ENCODE results near the gene DNAH14. TPM values are rescaled to one million over a fixed set of nuclear protein-coding genes. Genes with fewer than 3 reads are reported as not detected.

The DNAH14 gene
- total and polyA plus RNA-seq, 2 experiments from 2014 or later, result 55.3 to 80.2 TPM

GRCh38 chr1:225428068-225428880 lies 498.8 kb downstream of the DNAH14 start:
- Mint-ChIP-seq H3K4me3 (peak overlapping the region; percentile 77), H3K27me3 (ENCODE audit: insufficient read depth, low read depth, poor library complexity) (peaks cover 29% of the 10 kb centered on the region), H3K4me1 (peaks cover 49% of the 10 kb centered on the region)

GRCh38 chr1:225428881-225429455 lies 499.5 kb downstream of the DNAH14 start:
- Histone ChIP-seq H3K27ac (ENCODE audit: low read depth) (peak overlapping the region; percentile 97), H3K4me2 (peak overlapping the region; percentile 81), H3F3A (replicated peaks; ENCODE audit: low read depth) (peaks cover 9% of the 10 kb centered on the region; the same call in 1 of the 2 replicates), H4K20me1 (replicated peaks; ENCODE audit: insufficient read depth) (peaks cover 32% of the 10 kb centered on the region), H3K9me2 (ENCODE audit: insufficient read depth) (no peaks in the 10 kb centered on the region), H3K36me3 (ENCODE audit: insufficient read depth) (no peaks in the 10 kb centered on the region), H3K4me3 (peak overlapping the region; percentile 90), H3K79me2 (replicated peaks; ENCODE audit: insufficient read depth) (peaks cover 35% of the 10 kb centered on the region), H3K27me3 (ENCODE audit: insufficient read depth) (peaks cover 26% of the 10 kb centered on the region), H3K4me1 (ENCODE audit: insufficient read depth) (peaks cover 40% of the 10 kb centered on the region), H2AFZ (peak overlapping the region; percentile 92)
- no peak for ATAC-seq
- Mint-ChIP-seq H3K27me3 (ENCODE audit: insufficient read depth, low read depth, poor library complexity) (peaks cover 29% of the 10 kb centered on the region), H3K4me3 (peak overlapping the region; percentile 77), H3K27ac (peak overlapping the region; percentile 97), H3K4me1 (peaks cover 42% of the 10 kb centered on the region), H3K36me3 (ENCODE audit: low read depth) (peaks cover 20% of the 10 kb centered on the region; the same call in 2 of the 3 replicates), H3K9me3 (peaks cover 30% of the 10 kb centered on the region; the same call in 2 of the 3 replicates)
- DNase-seq (ENCODE audit: low spot score), result no peak
- TF ChIP-seq ZNF114 (CRISPR knock-in tag; IDR thresholded peaks at IDR 0.05) (no peak), JUNB (IDR thresholded peaks at IDR 0.05; ENCODE audit: unreplicated experiment) (no peak), POLR2AphosphoS5 (IDR thresholded peaks at IDR 0.05; ENCODE audit: low read depth) (no peak), ZNF462 (CRISPR knock-in tag; IDR thresholded peaks at IDR 0.05) (no peak), ETS1 (IDR thresholded peaks at IDR 0.05) (no peak), ZNF331 (CRISPR knock-in tag; IDR thresholded peaks at IDR 0.05; ENCODE audit: low read depth) (no peak), STAT1 (IDR thresholded peaks at IDR 0.05; ENCODE audit: unreplicated experiment) (no peak), EZH2phosphoT487 (IDR thresholded peaks at IDR 0.05; ENCODE audit: unreplicated experiment) (no peak)

More at GRCh38 chr1:225428068-225428880, 498.8 kb downstream of the DNAH14 start:
- H3K27ac Mint-ChIP-seq, result peak overlapping the region; percentile 97
- Histone ChIP-seq H3K4me3 (peak overlapping the region; percentile 90), H3K27ac (ENCODE audit: low read depth) (peak overlapping the region; percentile 97), H3K9me2 (ENCODE audit: insufficient read depth) (no peaks in the 10 kb centered on the region), H2AFZ (peak overlapping the region; percentile 92), H3K4me2 (peak overlapping the region; percentile 81), H3K79me2 (replicated peaks; ENCODE audit: insufficient read depth) (peaks cover 42% of the 10 kb centered on the region), H3K36me3 (ENCODE audit: insufficient read depth) (0 out of 2 replicates have a peak, but pooled peaks cover 4% of the 10 kb centered on the region), H3K27me3 (ENCODE audit: insufficient read depth) (peaks cover 26% of the 10 kb centered on the region), H4K20me1 (replicated peaks; ENCODE audit: insufficient read depth) (peaks cover 37% of the 10 kb centered on the region), H3K4me1 (ENCODE audit: insufficient read depth) (peaks cover 45% of the 10 kb centered on the region), H3F3A (replicated peaks; ENCODE audit: low read depth) (peaks cover 12% of the 10 kb centered on the region; the same call in 1 of the 2 replicates)
- DNase-seq (ENCODE audit: low spot score), result peak; percentile 94
- H3K36me3 Mint-ChIP-seq (ENCODE audit: low read depth), result peaks cover 20% of the 10 kb centered on the region; the same call in 2 of the 3 replicates
- H3K9me3 Mint-ChIP-seq, result peaks cover 30% of the 10 kb centered on the region; the same call in 2 of the 3 replicates
- peak; percentile 87 for TF ChIP-seq POLR2AphosphoS5 (IDR thresholded peaks at IDR 0.05; ENCODE audit: low read depth)
- no peak for TF ChIP-seq NANOG (IDR thresholded peaks at IDR 0.05; ENCODE audit: borderline replicate concordance)
- TF ChIP-seq CREB1 (CRISPR knock-in tag; IDR thresholded peaks at IDR 0.05; ENCODE audit: low read depth), result peak; percentile 72; the same call in 1 of the 2 replicates
- peak; percentile 85 for ATAC-seq

Data from GM23338 (cell line).